OCI-LY3 (cell line): Measurements from ENCODE around the gene CDK17.

Experiments
- H2AFZ ChIP-seq: fragments of 200-600, 300-600 bp; shearing (Covaris generic); 2 replicates; pipeline ENCODE4 v1.6.0; 2014; ENCODE audit warnings: antibody characterized with exemption, low read depth, low read length
- H3K27ac ChIP-seq: fragments of 200-600, 300-600 bp; sonication (generic); 2 replicates; pipeline ENCODE4 v1.5.1; 2014; ENCODE audit warnings: mild to moderate bottlenecking, low read length, moderate library complexity, mixed read lengths
- H3K27me3 ChIP-seq: fragments of 200-600, 300-600 bp; sonication (generic); 2 replicates; pipeline ENCODE4 v1.6.1; 2014; ENCODE audit warnings: low read depth, low read length, mixed read lengths
- H3K36me3 ChIP-seq: fragments of 200-600, 300-600 bp; sonication (generic); replicated peaks from 2 replicates; pipeline ENCODE3; 2014; ENCODE audit warnings: low read depth, low read length, mixed read lengths
- H3K4me1 ChIP-seq: fragments of 300-600, 200-600 bp; sonication (generic); 2 replicates; pipeline ENCODE4 v1.6.1; 2014; ENCODE audit warnings: low read length, mixed read lengths
- H3K4me2 ChIP-seq: fragments of 200-600, 300-600 bp; sonication (generic); 2 replicates; pipeline ENCODE4 v1.6.1; 2014; ENCODE audit warnings: low read length, mixed read lengths
- H3K4me3 ChIP-seq: fragments of 300-600, 200-600 bp; sonication (generic); 2 replicates; pipeline ENCODE4 v1.5.1; 2014; ENCODE audit warnings: antibody characterized with exemption, mild to moderate bottlenecking, low read length, moderate library complexity
- H3K79me2 ChIP-seq: fragments of 300-600, 200-600 bp; shearing (Covaris generic); 2 replicates; pipeline ENCODE4 v1.6.1; 2014; ENCODE audit warnings: mild to moderate bottlenecking, low read length, mixed read lengths
- H3K9ac ChIP-seq: fragments of 300-600, 200-600 bp; shearing (Covaris generic); 2 replicates; pipeline ENCODE4 v1.6.0; 2014; ENCODE audit warnings: mild to moderate bottlenecking, low read length, moderate library complexity
- H3K9me3 ChIP-seq: fragments of 200-600, 300-600 bp; shearing (Covaris generic); 2 replicates; pipeline ENCODE4 v1.6.1; 2014; ENCODE audit warnings: low read length, mixed read lengths; ENCODE audit not compliant: insufficient read depth
- H4K20me1 ChIP-seq: fragments of 200-600, 300-600 bp; sonication (generic); 2 replicates; pipeline ENCODE4 v1.6.1; 2016; ENCODE audit warnings: low read length, mixed read lengths; ENCODE audit not compliant: insufficient read depth
- EZH2phosphoT487 ChIP-seq: fragments of 200-600 bp; shearing (Covaris generic); IDR thresholded peaks from 2 replicates; pipeline ENCODE4 v1.6.1; 2018; ENCODE audit warnings: antibody characterized with exemption, mixed run types, low read depth
- TF ChIP-seq, protein P1 (sequence below): fragments of 200-600, 300-600 bp; sonication (generic); IDR thresholded peaks from 2 replicates; pipeline ENCODE4 v1.5.1; 2014; ENCODE audit warnings: antibody characterized with exemption, low read length, low read depth

CDK17 gene

GRCh38 chr12:96314723-96315122 is 85.5 kb downstream of the CDK17 start:
- TF ChIP-seq EZH2phosphoT487, result no peak
- H3K4me1 ChIP-seq, result peaks cover 9% of the 10 kb centered on the region; the same call in 1 of the 2 replicates
- no peak overlapping the region for H2AFZ ChIP-seq
- H3K36me3 ChIP-seq, result peaks cover 5% of the 10 kb centered on the region
- H3K27ac ChIP-seq, result no peak overlapping the region
- H3K79me2 ChIP-seq, result peaks cover 10% of the 10 kb centered on the region
- H3K4me2 ChIP-seq, result no peak overlapping the region
- H3K27me3 ChIP-seq, result no peaks in the 10 kb centered on the region
- H3K9me3 ChIP-seq, result no peaks in the 10 kb centered on the region
- no peaks in the 10 kb centered on the region for H4K20me1 ChIP-seq
- no peak overlapping the region for H3K4me3 ChIP-seq
- H3K9ac ChIP-seq, result no peak overlapping the region

GRCh38 chr12:96313606-96314005 is 86.6 kb downstream of the CDK17 start:
- H3K9me3 ChIP-seq, result no peaks in the 10 kb centered on the region
- peaks cover 5% of the 10 kb centered on the region for H3K36me3 ChIP-seq
- H3K27me3 ChIP-seq, result no peaks in the 10 kb centered on the region
- peaks cover 9% of the 10 kb centered on the region; the same call in 1 of the 2 replicates for H3K4me1 ChIP-seq
- H3K4me2 ChIP-seq, result no peak overlapping the region
- no peak overlapping the region for H3K4me3 ChIP-seq
- no peak overlapping the region for H3K9ac ChIP-seq
- H2AFZ ChIP-seq, result no peak overlapping the region
- H4K20me1 ChIP-seq, result no peaks in the 10 kb centered on the region
- no peak for TF ChIP-seq EZH2phosphoT487
- TF ChIP-seq, protein P1, sequence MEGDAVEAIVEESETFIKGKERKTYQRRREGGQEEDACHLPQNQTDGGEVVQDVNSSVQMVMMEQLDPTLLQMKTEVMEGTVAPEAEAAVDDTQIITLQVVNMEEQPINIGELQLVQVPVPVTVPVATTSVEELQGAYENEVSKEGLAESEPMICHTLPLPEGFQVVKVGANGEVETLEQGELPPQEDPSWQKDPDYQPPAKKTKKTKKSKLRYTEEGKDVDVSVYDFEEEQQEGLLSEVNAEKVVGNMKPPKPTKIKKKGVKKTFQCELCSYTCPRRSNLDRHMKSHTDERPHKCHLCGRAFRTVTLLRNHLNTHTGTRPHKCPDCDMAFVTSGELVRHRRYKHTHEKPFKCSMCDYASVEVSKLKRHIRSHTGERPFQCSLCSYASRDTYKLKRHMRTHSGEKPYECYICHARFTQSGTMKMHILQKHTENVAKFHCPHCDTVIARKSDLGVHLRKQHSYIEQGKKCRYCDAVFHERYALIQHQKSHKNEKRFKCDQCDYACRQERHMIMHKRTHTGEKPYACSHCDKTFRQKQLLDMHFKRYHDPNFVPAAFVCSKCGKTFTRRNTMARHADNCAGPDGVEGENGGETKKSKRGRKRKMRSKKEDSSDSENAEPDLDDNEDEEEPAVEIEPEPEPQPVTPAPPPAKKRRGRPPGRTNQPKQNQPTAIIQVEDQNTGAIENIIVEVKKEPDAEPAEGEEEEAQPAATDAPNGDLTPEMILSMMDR, result no peak
- H3K79me2 ChIP-seq, result peaks cover 10% of the 10 kb centered on the region
- H3K27ac ChIP-seq, result no peak overlapping the region

DNA sequence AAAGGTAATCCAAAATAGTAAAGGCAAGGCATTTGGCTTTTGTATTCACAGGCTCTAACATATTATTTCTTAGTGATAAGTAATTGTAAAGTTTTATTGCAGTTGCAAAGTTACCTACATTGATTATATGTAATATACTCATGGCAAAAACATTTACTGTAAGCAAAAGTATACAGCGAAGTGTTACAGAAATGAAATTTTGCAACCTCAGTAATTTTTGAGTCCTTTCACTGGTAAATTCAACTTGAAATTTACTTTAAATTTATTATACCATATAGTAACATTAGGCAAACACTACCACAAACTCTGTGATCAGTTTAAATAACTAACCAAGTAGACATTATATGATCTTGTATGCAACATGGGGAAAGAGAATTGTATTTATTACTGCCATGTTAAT is 89.0 kb downstream of the CDK17 start:
- H3K79me2 ChIP-seq, result peaks cover 10% of the 10 kb centered on the region
- H3K4me1 ChIP-seq, result peaks cover 9% of the 10 kb centered on the region; the same call in 1 of the 2 replicates
- no peaks in the 10 kb centered on the region for H3K9me3 ChIP-seq
- H3K9ac ChIP-seq, result no peak overlapping the region
- TF ChIP-seq, protein P1, result no peak
- TF ChIP-seq EZH2phosphoT487, result no peak
- no peak overlapping the region for H3K4me2 ChIP-seq
- H4K20me1 ChIP-seq, result no peaks in the 10 kb centered on the region
- no peak overlapping the region for H3K27ac ChIP-seq
- H3K27me3 ChIP-seq, result no peaks in the 10 kb centered on the region
- no peak overlapping the region for H3K4me3 ChIP-seq
- peaks cover 5% of the 10 kb centered on the region for H3K36me3 ChIP-seq
- no peak overlapping the region for H2AFZ ChIP-seq

- no peak for TF ChIP-seq EZH2phosphoT487
- TF ChIP-seq, protein P1, result no peak
- peaks cover 6% of the 10 kb centered on the region; the same call in 1 of the 2 replicates for H3K79me2 ChIP-seq
- peaks cover 5% of the 10 kb centered on the region for H3K36me3 ChIP-seq
These were observed 90.2 kb downstream of the CDK17 start for GRCh38 chr12:96310067-96310466.

GRCh38 chr12:96308881-96309280 is 91.4 kb downstream of the CDK17 start:
- Histone ChIP-seq H3K9ac (no peak overlapping the region), H4K20me1 (no peaks in the 10 kb centered on the region), H3K27ac (no peak overlapping the region), H3K36me3 (peaks cover 5% of the 10 kb centered on the region), H3K79me2 (no peaks in the 10 kb centered on the region), H3K4me1 (0 out of 2 replicates have a peak, but pooled peaks cover 2% of the 10 kb centered on the region), H3K9me3 (no peaks in the 10 kb centered on the region), H3K27me3 (no peaks in the 10 kb centered on the region), H3K4me2 (no peak overlapping the region), H2AFZ (no peak overlapping the region), H3K4me3 (no peak overlapping the region)
- TF ChIP-seq EZH2phosphoT487, result no peak
- TF ChIP-seq, protein P1, result no peak

More at GRCh38 chr12:96310067-96310466, 90.2 kb downstream of the CDK17 start:
- Histone ChIP-seq H3K9ac (no peak overlapping the region), H3K4me2 (no peak overlapping the region), H3K9me3 (no peaks in the 10 kb centered on the region), H3K4me3 (no peak overlapping the region), H3K27me3 (no peaks in the 10 kb centered on the region), H3K4me1 (0 out of 2 replicates have a peak, but pooled peaks cover 2% of the 10 kb centered on the region), H4K20me1 (no peaks in the 10 kb centered on the region), H2AFZ (no peak overlapping the region), H3K27ac (no peak overlapping the region)
